GM18909 (cell line): ENCODE data around the gene CCDC69.

ENCODE experiments used
- ATAC-seq: cut with Tn5 transposase; IDR thresholded peaks from one replicate; pipeline ENCODE4 v1.9.1; 2021; ENCODE audit warnings: mild to moderate bottlenecking; ENCODE audit not compliant: unreplicated experiment, poor library complexity

Gene CCDC69

DNA sequence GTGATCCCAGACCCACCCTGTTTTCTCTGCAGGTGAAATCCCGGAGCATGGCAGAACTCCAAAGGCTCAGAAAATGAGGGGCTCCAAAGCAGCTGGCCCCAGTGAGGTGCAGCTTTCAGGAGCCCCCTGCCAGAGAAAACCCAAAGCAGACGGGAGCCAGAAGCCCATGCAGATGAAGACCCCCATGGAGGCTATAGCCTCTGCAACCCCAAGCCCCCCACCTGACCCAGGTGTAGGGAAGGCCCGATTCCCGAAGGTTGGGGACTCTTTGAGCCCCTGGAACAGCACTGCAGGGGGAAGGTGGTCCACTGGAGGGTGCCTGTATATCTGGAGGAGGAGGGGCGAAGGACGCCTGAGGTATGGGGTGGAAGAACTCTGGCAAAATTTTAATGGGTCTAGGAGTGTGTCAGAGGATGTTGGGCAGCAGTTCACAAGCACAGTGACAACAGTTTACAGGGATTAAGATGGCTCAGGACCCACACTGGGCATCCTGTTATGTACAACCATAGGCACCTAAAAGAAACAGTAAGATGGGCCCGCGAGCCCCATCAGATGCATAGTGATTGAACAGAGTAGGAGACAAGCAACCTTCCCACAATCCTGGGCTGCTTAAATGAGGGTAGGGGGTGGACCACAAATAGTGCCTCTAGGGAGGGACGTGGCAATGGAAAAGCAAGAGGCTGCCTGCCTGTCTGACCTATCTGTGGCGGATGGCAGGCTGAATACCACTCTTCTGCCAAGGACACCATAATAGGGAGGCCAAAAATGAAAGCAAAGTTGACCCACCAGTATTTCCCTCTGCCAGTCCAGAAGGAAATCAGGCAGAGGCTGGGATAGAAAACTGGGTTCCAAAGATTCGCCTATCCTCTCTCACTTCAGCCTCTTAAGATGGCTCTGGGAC is 49.9 kb downstream of the CCDC69 start:
- ATAC-seq, result no peak

DNA sequence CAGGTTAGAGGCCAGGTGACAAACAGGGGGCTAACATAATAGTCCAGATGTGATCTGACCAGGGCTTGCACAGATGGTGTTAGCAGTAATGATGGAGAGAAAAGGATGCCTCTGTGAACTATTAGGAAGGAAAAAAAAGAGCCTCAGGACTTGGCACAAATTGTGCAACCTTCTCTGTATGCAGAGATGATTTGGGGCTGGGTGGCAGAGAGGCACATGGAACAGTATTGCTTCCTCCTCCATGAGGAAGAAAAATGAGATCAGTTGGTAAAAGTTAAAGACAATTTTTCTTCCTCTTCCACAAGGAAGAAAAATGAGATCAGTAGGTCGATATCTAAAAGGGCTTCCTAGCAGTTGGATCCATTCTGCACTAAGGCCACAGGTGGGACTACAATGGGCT is 52.4 kb downstream of the CCDC69 start:
- ATAC-seq, result no peak

DNA sequence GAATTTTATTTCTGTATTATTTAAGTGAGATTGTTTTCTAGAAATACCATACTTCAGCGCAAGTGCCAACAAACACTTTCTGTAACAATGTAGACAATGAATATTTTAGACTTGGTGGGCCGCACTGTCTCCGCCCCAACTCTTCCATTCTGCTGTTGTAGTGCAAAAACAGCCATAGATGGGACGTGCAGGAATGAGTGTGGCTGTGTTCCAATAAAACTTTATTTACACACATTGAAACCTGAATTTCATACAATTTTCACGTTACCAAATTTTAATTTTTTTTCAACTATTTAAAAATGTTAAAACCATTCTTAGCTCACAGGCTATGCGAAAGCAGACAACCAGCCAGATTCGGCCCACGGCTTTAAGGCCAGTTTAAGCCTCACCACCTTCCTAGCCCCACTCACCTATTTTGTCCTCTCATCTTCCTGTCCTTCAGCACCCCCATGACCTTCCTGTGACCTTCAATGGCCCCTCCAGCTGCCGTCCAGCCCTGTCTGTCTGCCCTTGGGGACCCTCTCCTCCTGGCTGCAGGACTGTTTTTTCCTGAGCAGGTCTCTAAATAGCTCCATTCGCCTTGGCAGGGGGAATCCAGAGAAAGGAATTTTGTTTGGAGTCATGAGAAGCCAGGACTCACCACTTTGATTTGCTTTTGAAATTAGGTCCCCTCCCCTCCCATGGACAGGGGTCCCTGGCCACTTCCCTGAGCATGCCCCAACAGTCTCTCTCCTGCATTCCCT is 55.1 kb downstream of the CCDC69 start:
- no peak for ATAC-seq

DNA sequence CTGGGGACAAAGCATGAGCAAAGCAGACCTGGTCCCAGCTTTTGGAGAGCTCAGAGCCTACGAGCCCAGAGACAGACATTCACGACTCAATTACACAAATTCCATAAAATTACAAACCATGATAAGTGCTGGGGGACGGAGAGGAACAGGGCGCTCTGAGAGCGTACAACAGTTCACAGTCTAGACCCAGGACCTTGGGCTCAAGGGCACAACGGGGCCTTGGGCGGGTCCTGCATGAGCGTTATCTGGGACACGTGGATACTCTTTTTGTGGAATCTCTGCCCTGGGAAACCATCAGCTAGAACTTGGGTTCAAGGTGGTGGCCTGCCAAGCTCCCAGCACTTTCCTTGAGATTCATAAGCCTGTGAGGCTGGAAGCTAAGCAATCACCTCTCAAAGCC is 56.9 kb downstream of the CCDC69 start:
- no peak for ATAC-seq

DNA sequence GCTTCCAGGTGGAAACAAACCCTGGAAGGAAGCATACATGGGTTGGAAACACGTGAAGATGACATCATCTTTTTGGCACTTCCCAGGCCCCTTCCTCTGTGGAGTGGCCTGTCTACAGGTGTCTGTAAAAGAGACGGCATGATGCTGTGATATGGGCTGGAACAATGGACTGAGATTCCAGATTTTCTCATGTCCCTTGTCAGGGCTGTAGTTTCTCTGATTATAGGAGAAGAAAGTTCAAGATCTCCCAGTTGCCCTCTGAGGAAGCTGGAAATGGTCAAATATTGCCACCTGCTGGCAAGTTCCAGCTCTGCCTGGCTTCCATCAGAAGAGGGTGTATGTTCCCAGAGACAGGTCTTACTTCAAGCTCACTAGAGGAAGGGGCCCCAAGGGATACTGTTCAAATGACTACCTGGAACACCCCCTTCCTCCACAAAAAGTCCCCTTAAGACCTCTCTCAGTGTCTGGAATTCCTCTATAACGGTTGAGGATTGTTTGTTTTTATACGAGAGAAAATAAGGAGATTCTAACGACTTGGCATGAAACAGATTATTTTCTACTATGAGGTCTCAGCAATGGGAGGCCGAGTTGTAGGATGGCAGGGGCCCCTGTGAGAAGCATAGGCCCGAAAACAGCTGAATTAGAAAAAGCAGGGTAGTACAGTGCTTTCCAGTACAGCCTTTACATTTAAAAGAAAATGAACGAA is 59.1 kb downstream of the CCDC69 start:
- ATAC-seq, result peak; percentile 90

DNA sequence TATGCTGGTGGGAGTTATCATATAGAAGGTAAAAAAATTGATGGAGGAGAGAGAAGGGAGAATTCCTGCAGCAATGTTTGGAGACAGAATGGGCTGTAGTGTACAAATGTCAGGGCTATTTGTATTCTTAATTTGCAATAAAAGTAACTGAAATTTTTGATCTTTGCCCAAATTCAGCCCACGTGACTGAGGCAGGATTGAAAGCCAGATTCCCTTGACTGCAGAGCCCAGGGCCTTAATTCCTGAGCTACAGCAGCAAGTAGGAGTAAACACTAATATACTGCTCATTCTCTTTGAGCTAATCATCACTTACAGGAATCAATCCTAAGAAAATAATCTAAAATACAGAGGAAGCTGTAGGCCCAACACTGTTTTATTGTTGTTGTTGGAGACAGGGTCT is 61.1 kb downstream of the CCDC69 start:
- no peak for ATAC-seq

DNA sequence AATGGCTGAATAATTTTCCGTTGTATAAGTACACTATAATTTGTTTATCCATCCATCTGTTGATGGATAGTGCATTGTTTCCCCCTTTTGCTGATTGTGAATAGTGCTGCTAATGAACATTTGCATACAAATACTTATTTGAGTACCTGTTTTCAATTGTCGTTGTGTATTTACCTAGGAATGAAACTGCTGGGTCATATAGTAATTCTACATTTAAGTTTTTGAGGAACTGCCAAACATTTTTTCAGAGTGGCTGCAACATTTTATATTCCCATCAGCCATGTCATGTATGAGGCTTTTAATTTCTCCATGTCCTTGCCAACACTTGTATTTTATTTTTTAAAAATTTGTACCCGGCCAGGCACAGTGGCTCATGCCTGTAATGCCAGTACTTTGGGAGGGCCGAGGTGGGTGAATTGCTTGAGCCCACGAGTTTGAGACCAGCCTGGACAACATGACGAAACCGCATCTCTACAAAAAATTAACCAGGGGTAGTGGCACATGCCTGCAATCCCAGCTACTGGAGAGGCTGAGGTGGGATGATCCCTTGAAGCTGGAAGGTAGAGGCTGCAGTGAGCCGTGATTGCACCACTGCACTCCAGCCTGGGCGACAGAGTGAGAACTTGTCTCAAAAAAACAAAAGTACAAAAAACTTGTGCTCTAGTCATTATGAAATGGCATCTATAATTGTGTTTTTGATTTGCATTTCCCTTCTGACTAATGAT is 64.1 kb downstream of the CCDC69 start:
- no peak for ATAC-seq

DNA sequence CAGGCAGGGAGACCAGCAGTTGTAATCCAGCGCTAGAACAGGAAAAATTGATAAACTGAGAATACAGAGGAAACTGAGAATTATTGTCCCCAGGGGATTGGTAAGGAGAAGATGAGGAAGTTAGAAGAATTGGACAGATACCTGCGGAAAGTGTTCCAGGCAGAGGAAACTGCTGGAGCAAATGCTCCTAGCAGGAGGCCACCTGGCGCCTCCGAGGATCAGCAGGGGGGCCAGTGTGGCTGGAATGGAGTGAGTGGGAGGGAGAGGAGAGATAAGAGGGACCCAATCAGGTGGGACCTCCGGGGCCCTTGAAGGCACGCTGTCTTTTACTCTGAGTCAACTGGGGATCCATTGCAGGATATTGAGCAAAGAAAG is 65.6 kb downstream of the CCDC69 start:
- ATAC-seq, result no peak

DNA sequence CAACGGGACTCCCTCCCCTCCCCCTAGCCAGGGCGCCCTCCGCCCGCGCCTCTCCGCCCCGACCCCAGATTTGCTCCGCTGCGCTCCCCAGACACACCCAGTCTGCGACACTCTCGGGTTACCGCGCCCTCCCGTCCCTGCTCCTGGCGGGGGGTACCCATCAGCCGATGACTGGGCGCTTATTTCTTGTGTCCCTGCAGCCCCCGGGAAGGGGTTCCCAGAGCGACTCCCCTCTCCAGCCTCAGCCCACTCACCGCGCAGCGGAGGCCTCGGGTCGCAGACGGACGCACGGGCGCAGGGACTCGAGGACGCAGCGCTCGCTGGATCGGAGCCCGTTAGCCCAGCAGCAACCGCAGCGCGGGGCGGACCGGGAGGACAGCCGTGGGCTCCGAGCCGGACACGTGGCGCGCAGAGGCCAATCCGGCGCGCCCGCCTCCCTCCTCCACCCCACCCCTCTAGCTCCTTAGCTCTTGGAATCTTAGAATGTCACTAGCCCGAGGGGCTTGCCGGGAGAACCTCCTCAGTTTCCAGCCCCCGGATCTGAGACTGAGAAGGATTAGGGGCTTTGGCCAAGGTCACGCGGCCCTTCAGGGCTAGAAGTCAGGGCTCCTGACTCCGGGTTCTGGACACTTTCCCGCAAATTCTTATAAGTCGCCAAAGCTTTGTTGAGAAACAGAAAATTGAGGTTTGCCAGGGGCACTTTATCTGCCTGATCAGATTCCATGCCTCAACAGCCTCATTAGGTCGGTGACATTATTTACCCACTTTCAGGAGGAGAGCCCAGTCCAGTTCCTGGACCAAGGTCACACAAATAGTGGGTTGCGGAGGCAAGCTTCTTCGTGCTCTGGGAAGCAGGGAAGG is 66.2 kb downstream of the CCDC69 start, which contains the start of gene ANXA6:
Gene ANXA6 (minus strand): TSS at position 354 of the 861 bp plus-strand sequence. CDS start 9,878 bp downstream, outside the sequence.
- ATAC-seq, result peak; percentile 55

DNA sequence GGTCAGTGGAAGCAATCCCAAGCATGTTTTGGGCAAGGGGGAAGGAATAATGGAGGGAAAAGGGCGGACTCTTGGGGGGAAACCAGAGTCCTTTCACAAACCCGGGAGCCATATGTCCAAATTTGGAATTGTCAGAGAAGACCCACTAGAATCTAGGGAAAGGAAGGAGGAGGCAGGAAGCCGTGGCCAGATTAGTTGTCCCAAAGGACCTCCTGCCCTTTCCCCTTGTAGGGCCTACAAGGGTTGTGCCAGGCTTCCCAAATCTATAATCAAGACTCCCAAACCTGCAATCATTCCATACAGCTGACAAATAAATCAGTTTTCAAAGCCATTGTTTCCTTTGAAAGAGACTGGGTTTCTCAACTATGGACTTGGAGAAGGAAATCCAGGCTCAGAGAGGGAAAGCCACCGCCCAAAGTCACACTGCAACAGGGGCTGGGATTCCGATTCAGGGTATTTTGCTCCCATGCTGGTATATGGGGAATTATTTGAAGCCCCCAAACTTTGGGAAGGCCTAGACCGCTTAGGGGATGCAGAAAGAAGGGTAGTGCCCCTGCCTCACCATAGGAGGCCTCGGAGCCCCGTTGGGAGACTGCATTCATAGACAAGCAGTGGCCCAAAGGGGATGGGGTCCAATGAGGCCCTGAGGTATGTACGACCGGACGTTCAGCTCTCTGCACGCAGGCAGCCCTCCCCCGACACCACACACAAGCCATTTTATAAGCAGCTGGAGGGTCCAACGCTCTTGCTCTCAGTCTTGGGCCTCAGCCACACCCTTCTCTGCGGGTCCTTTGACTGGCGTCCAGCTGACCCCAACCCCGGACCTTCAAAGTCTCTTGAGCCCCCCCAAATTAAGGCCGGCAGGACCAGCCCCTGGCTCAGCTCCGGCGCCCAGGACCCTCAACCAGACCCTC is 67.1 kb downstream of the CCDC69 start:
- no peak for ATAC-seq

DNA sequence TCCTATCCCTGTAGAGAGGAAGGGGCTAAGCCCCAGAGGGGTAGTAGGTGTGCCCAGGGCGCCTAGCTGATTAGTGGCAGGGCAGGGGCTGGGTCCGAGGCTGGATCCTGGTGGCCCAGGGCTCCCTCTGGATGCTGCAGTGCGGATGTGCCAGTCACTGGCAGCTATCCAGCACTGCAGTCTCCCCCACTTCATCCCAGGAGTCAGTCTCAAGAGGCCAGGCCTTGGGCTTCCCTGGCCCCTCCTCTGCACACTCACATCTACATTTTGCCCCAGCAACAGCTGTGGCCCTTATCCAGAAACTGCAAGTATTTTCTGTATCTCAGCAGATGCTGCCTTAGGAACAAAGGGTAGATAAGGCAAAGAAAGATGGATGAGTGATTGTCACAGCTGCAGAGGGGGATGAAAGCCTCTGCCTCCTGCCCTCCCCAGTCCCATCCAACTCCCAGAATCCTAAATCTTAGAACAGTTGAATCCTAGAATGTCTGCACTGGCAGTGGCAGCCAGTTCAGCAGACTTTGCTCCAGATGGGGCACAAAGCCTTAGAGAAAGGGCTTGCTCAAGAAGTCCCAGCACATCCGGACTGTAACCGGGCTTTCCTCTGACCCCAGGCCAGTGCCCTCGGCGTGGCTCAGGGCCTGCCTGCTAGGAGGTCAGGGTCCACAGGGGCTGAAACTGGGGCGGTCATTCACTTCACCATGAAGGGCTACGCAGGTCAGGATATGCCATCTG is 68.0 kb downstream of the CCDC69 start:
- ATAC-seq, result peak; percentile 34

DNA sequence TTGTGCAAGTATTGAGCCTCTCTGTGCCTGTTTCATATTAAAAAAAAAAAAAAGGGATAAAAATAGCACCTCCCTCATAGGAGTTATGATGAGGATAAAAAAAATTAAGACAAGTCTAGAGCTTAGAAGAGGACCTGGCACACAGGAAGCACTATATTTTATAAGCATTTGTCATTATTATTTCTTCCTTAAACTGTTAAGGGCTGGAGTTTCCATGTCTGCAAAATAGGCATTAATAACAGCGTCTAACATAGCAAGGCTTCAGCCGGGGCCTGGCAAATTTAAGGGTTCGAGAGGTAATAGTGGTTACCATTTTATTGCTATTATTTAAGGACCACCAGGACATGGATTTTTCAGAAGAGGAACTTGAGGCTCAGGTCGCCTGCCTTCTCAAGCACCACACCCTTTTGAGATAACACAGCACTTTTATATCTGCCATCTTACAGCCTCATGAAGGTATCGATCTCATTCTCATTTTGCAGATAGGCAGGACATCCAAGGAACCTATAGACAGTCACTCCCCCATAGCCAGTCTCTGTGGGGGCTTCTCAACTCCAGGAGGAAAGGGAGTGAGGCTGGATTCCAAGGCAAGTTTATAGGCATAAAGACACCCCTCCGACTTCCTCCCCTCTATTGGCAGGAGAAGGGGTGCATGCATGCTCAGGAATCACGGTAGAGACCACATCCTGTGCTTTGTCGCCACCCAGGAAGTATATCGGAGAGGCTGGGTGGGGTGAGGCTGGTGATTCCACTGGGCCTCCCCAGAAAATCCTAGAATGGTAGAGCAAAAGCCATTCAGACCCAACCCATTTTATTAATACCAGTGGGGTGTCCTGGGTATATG is 68.7 kb downstream of the CCDC69 start:
- ATAC-seq, result peak; percentile 32

DNA sequence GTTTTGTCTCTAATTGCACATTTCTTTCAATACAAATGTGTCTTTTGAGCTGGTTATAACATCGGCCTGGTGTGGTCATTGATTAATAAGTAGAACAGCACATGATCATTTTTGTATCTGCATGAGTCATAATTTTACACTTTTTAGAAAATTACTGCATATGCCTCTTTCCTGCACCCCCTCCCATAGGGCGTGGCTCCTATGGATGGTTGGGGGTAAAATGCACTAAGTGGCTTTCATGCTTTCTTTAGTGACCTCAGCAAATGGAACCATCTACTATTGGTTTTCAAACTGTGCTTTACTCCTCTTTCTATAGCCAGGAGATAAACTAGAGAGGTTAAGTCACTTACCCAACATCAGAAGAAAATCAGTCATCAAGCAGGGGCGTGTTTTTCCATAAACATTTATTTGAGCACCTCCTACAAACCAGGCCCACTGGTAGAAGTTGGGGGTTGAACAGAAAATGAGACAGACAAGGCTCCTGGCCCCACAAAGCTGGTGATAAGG is 70.1 kb downstream of the CCDC69 start:
- no peak for ATAC-seq

DNA sequence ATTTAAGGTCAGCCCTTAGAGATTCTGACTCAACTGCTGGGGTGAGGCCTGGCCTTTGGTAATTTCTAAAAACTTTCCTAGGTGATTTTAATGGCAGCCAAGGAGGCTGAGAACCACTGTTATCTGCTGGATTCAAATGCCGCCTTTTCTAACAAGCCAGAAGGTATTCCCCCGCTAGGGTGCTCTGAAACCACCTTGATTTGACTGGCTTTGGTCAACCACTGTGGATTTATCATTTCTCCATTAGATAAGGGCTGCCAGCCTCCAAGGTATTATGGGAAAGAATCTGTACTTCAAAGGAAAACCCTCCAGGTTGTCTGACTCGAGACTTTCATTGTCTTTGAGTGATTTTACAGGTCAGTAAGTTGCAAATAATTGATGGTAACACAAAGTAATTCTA is 70.6 kb downstream of the CCDC69 start:
- ATAC-seq, result no peak

DNA sequence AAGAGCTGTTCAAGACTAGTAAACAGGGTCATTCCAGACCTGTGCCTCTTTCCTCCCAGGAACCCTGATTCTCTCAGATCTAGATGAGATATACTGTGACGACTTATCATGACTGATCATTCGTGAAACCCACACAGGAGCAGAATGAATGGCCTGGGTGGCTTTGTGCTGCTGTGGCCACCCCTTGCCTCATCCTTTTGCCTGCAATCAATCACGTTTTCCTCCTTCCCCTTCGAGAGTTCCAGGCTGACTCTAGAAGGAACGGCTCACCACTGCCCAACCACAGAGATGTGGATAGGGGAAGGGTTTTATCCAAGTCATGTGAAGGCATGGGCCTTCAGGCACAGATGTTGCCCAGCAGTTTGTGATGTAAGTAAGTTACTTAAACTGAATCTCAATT is 72.1 kb downstream of the CCDC69 start:
- peak; percentile 31 for ATAC-seq

DNA sequence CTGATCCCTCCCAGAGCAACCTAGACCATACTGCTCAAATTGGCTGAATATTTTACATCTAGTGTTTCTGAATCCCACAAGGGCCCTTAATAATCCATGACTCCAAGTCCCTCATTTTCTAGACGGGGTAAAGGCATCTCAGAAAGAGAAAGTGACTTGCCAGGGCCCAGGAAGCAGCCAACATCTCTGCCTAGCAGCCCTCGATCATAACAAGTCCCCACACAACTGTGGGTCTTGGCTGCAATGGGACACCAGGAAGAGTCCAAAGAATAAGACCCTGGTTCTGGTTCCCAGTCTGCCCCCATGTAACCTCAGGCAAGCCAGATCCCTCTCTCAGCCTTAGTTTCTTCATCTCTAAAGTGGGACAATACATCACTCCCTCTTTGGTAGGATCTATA is 72.6 kb downstream of the CCDC69 start:
- no peak for ATAC-seq
